RWPE1 (cell line): ENCODE measurements around the gene INPP4B.

Experiments
- CTCF ChIA-PET: fragments of 350-600 bp; sonication (Branson Sonifier 250); formaldehyde crosslinking; extraction: SDS; loops from one replicate; lab custom pipeline; 2021; lab: Yijun Ruan, JAX
- POLR2A ChIA-PET: fragments of 400-600 bp; formaldehyde crosslinking; extraction: SDS; loops from one replicate; lab custom pipeline; 2020; ENCODE audit warnings: antibody characterized with exemption; ENCODE audit not compliant: low non-redundant PET; lab: Yijun Ruan, JAX
- DNase-seq: peaks from one replicate; pipeline ENCODE4 v3.0.0; 2012; ENCODE audit warnings: low spot score
- H3K27ac ChIP-seq: fragments of 450-650 bp; 2 replicates; pipeline ENCODE4 v1.5.1; 2017
- TF ChIP-seq, protein P1 (sequence below): fragments of 450-650 bp; conservative IDR thresholded peaks from 2 replicates; pipeline ENCODE4 v1.5.1; 2017; ENCODE audit warnings: low read depth, mild to moderate bottlenecking

The INPP4B gene

GRCh38 chr4:142596595-142596994, 249.5 kb downstream of the INPP4B start:
- TF ChIP-seq, protein P1, sequence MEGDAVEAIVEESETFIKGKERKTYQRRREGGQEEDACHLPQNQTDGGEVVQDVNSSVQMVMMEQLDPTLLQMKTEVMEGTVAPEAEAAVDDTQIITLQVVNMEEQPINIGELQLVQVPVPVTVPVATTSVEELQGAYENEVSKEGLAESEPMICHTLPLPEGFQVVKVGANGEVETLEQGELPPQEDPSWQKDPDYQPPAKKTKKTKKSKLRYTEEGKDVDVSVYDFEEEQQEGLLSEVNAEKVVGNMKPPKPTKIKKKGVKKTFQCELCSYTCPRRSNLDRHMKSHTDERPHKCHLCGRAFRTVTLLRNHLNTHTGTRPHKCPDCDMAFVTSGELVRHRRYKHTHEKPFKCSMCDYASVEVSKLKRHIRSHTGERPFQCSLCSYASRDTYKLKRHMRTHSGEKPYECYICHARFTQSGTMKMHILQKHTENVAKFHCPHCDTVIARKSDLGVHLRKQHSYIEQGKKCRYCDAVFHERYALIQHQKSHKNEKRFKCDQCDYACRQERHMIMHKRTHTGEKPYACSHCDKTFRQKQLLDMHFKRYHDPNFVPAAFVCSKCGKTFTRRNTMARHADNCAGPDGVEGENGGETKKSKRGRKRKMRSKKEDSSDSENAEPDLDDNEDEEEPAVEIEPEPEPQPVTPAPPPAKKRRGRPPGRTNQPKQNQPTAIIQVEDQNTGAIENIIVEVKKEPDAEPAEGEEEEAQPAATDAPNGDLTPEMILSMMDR: no peak
- no peak for DNase-seq
- POLR2A ChIA-PET: no interaction called here
- CTCF ChIA-PET: interaction anchor here (0.9 kb wide), 1 partner anchor 17 kb away, joined by 3 read pairs; no protein-coding TSS in a partner anchor
- no peak overlapping the region for H3K27ac ChIP-seq

DNA sequence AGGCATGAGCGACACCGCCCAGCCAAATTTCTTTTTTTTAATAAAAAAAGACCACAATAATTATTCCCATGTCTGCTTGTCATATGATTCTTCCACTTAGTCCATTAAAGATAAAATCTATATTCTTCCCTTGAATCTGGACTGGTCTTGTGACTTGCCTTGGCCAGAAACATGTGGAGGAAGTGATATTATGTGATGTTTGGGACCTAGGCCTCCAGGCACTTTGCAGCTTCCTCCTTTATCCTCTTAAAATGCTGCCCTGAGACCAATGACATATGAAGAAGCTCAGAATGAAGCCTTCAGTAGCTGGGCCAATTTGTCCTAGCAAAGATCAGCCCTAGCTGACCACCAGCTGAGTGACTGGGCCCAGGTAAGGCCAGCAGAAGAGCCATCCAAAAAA, 250.0 kb downstream of the INPP4B start:
- H3K27ac ChIP-seq: no peak overlapping the region
- ChIA-PET POLR2A (no interaction called here), CTCF (interaction anchor here (0.6 to 0.9 kb wide), 2 partner anchors 18 to 433 kb away, joined by 3 read pairs; no protein-coding TSS in a partner anchor)
- DNase-seq: no peak
- TF ChIP-seq, protein P1: no peak

GRCh38 chr4:142595222-142595871, 250.8 kb downstream of the INPP4B start:
- no peak for DNase-seq
- CTCF ChIA-PET: interaction anchor here (0.6 kb wide), 1 partner anchor 434 kb away, joined by 3 read pairs; no protein-coding TSS in a partner anchor
- no peak overlapping the region for H3K27ac ChIP-seq
- POLR2A ChIA-PET: no interaction called here
- TF ChIP-seq, protein P1: no peak

DNA sequence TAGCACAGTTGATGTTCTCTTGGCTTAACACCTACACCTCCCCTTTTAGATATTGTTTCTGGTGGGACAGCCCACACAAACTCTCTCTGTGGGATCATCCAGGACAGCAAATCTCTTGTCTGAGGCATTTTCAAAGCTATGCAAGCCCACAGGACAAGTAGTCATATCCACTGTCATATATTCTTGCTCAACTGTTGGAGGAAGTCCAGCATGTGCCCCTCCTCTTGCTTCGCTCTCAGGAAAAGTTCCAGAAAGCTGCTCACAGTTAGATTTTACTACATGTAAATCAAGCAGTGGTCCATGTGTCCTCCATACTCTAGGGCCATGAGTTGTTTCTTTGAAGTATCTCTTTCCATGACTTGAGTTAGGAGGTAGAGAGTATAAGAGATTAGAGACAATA, 260.7 kb downstream of the INPP4B start:
- TF ChIP-seq, protein P1: no peak
- ChIA-PET POLR2A (no interaction called here), CTCF (interaction anchor here (1.1 kb wide), 1 partner anchor 262 kb away, joined by 3 read pairs; no protein-coding TSS in a partner anchor)
- H3K27ac ChIP-seq: no peak overlapping the region
- no peak for DNase-seq

DNA sequence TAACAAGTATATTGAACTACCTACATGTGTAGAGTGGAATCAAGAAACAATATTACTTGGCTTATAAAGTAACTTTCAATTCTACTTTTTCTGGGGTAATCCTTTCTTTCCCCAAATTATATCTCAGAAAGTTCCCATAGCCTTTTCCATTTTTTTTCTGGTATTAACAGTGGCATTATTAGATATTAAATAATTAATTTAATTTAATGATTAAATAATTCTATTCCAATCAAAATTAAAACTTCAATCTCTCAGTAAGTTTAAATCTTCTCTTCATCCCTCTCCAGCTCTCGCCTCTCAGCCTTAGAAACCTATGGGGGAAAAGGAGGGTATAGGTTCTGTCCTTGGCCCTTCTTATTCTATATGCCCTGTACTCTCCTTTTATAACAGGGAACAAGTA, 262.4 kb downstream of the INPP4B start:
- TF ChIP-seq, protein P1: no peak

GRCh38 chr4:142582340-142582739, 263.8 kb downstream of the INPP4B start:
- H3K27ac ChIP-seq: no peak overlapping the region
- CTCF ChIA-PET: no interaction called here
- POLR2A ChIA-PET: no interaction called here
- TF ChIP-seq, protein P1: no peak
- no peak for DNase-seq

More for the DNA sequence above, 262.4 kb downstream of the INPP4B start:
- POLR2A ChIA-PET: no interaction called here
- no peak overlapping the region for H3K27ac ChIP-seq
- DNase-seq: no peak
- CTCF ChIA-PET: no interaction called here
